HG03469 (cell line): ENCODE results near the gene SNRNP200.
A peak's percentile ranks its signal among the peaks of the same experiment; 100 is the strongest.

Experiments
- ATAC-seq: cut with Tn5 transposase; IDR thresholded peaks from one replicate; pipeline ENCODE4 v1.9.1; 2021; ENCODE audit warnings: mild to moderate bottlenecking, moderate library complexity, moderate number of reproducible peaks; ENCODE audit not compliant: unreplicated experiment

Gene SNRNP200

DNA sequence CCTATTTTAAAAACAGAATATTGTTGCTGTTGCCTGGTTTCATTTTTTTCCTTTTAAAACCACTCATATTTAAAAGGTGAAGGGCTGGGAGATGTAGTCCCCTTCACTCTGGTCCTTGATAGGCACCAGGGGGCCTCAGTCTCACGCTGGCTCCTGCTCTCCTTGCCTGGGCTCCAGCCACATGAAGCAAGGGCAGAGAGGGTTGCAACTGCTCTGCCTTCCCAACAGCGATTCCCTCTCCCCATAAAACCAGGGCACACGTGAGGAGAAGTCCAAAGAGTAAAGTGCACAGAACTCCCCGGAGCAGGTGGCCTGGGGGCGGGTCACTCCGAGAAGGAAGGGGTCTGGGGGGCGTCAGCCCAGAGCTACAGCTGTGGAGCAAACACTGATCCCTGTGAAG lies 52.3 kb downstream of the SNRNP200 start:
- ATAC-seq: no peak

- ATAC-seq: no peak
Measured at GRCh38 chr2:96252526-96252925, 52.8 kb downstream of the SNRNP200 start.

- no peak for ATAC-seq
Measured at GRCh38 chr2:96251721-96252292, 53.5 kb downstream of the SNRNP200 start.

- no peak for ATAC-seq
Measured at GRCh38 chr2:96250188-96250587, 55.2 kb downstream of the SNRNP200 start.

- ATAC-seq: no peak
Measured at GRCh38 chr2:96249654-96250053, 55.7 kb downstream of the SNRNP200 start.

GRCh38 chr2:96248624-96249023 lies 56.7 kb downstream of the SNRNP200 start:
- no peak for ATAC-seq

- no peak for ATAC-seq
Measured at GRCh38 chr2:96247896-96248295, 57.5 kb downstream of the SNRNP200 start.

- no peak for ATAC-seq
Measured at GRCh38 chr2:96247009-96247408, 58.3 kb downstream of the SNRNP200 start.

DNA sequence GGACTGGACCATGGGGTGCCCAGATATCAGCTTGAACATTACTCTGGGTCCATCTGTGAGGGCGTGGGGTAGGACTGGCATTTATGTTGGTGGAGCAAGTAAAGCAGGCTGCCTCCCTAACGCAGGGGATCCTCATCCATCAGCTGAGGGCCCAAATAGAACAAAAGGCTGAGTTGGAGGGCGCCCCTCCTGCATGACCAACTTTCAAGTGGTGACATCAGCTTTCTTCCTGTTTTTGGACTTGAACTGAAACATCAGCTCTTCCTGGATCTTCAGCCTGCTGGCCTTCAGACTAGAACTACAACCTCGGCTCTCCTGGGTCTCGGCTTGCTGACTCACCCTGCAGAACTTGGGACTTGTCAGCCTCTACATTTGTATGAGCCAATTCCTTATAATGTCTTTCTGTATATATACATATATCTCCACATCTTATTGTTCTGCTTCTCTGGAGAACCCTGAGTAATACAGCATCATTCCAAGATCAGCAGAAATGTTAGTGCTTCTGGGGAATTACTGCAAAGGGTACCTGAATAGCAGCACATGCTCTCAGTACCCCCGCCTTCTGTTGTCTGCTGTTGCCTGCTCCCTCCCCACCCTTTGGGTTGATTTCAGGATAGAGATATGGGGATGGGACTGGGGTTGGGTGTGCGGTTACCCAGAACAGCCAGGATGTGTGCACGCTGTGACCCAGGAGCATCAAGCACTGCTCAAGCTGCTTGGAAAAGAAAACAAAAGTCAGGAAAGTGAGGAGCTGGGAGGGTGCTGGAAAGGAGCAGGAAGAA lies 59.5 kb downstream of the SNRNP200 start:
- no peak for ATAC-seq

DNA sequence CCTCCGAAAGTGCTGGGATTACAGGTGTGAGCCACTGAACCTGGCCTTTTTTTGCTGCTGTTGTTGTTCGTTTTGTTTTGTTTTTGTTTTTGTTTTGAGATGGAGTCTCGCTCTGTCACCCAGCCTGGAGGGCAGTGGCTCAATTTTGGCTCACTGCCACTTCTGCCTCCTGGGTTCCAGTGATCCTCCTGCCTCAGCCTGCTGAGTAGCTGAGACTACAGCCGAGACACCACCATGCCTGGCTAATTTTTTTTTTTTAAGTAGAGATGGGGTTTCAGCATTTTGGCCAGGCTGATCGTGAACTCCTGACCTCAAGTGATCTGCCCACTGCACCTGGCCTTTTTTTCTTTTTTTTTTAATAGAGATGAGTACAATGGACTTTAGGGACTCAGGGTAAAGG lies 61.5 kb downstream of the SNRNP200 start:
- no peak for ATAC-seq

GRCh38 chr2:96241900-96242611 lies 63.3 kb downstream of the SNRNP200 start:
- ATAC-seq: peak; percentile 71

DNA sequence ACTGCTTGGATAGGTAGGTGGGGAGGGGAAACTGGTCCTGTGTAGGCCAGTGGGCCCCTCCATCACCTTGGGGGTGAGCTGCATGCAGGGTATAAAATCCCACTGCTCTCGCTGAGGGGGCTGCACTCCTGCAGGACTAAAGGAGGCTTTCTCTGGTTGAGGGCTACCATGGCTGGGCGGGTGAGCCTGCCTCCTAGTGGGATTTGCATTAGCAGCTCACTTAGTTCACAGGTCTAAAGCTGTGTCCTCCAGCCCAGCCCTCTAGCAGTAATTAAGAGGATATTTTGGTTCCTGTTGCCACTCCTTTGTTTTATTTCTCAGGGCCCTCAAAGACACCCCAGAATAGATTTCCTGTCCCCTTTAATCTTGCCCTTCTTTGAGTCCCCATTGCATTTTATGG lies 64.1 kb downstream of the SNRNP200 start:
- ATAC-seq: no peak

GRCh38 chr2:96240341-96241038 lies 64.9 kb downstream of the SNRNP200 start:
- ATAC-seq: no peak

- ATAC-seq: no peak
Measured at GRCh38 chr2:96239745-96240264, 65.5 kb downstream of the SNRNP200 start.

- no peak for ATAC-seq
Measured at GRCh38 chr2:96239091-96239490, 66.3 kb downstream of the SNRNP200 start.

DNA sequence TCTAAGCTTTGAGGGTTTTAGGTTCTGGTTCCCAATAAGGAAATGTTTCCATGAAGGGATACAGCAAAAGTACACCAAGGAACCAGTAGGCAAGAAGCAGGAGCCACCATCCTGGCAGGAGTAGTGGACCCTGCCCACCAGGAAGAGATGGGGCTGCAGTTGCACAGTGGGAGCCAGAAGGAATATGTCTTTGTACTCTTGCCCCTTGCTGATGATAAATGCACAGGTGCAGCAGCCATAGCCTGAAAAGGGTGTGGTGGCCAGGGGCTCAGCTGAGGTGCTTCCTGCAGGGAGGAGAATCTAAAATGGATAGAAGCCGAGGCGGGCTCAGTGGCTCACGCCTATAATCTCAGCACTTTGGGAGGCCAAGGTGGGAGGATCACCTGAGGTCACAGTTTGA lies 67.1 kb downstream of the SNRNP200 start:
- ATAC-seq: no peak

GRCh38 chr2:96236882-96237281 lies 68.5 kb downstream of the SNRNP200 start:
- ATAC-seq: no peak

GRCh38 chr2:96233880-96234316 lies 71.4 kb downstream of the SNRNP200 start:
- peak; percentile 80 for ATAC-seq

DNA sequence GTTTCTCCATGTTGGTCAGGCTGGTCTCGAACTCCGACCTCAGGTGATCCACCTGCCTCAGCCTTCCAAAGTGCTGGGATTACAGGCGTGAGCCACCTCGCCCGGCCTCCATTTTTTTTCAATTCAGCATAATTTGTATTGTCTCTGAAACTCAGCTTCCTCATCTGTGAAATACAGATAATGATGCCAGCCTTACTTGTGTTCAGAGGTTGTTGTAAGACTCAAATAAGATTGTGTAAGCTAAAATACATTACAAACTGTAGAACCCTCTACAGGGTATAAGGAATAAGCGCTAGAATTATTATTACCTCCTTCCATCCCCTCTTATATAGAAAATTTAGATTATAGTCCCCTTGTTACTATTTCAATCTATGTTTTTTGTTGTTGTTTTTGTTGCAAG lies 71.9 kb downstream of the SNRNP200 start:
- ATAC-seq: no peak

- no peak for ATAC-seq
Measured at GRCh38 chr2:96231316-96231715, 74.0 kb downstream of the SNRNP200 start.

DNA sequence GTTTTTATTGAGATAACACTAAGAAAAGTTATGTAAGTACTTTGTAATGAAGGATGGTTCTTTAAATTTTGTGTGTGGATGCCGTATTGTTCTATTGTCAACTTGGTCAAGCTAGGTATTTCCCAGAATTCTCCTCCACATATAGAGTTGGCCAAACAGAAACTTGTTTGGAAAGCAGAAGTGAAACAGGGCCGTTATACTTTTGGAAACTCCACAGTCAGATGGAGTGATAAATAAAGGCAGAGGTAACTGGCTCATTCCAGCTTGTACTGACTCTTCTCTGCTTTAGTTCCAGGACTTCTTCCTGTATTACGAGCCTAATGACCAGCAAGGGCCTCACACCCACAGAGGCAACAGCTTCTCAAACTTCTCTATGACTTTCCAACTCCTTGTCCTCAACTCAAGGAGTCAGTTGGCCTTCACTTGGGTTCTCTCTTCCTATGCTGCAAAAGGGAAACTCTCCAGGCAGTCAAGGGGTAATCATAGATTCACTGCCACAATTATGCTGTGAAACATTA lies 80.3 kb downstream of the SNRNP200 start:
- ATAC-seq: no peak
